GM10248 (cell line): Measurements from ENCODE around the gene SGF29.
"Not testable (repeated sequence)": the region's sequence is repeated elsewhere in the genome, so short reads cannot be mapped to it uniquely, and the experiment has no call there.

ENCODE experiments used
- CTCF ChIA-PET: fragments of 300-600 bp; sonication (Branson Sonifier 250); formaldehyde crosslinking; extraction: SDS; loops from one replicate; lab custom pipeline; 2021; ENCODE audit warnings: antibody characterized with exemption; lab: Yijun Ruan, JAX
- POLR2A ChIA-PET: fragments of 350-650 bp; sonication (Branson Sonifier 250); formaldehyde crosslinking; extraction: SDS; loops from one replicate; lab custom pipeline; 2020; ENCODE audit warnings: antibody characterized with exemption; lab: Yijun Ruan, JAX
- DNase-seq: peaks from one replicate; pipeline ENCODE4 v3.0.0; 2012; ENCODE audit errors: extremely low spot score
- TF ChIP-seq, protein P1 (sequence below): IDR thresholded peaks from 2 replicates; pipeline ENCODE4 v1.5.1; 2012; ENCODE audit warnings: mild to moderate bottlenecking, low read depth; ENCODE audit errors: extremely low read depth, missing control alignments, control extremely low read depth

Gene SGF29

DNA sequence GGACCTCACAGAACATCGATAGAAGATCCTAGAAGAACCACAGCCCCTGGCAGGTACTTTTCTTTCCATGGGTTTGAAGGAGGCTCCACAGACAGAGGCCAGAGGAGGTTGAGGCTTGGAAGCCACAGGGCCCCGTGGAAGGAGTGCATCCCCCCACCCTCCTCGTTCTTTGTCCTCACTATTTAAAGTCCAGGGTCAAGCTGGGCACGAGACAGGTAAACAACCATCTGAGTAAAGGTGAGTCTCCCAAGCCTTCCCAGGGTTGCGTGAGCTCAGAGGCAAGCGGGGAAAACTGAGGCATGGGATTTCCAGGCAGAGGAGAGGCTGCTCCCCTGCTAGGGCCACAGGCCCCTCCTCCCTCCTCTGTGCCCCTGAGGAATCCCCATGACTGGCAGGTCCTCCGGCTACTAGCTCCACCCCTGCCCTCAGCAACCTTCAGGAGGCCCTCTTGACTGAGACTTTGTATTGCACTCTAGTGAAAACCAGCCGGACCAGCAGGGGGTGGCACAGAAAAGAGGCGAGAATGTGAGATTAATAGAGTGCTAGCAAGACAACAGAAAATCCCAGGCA lies 44.1 kb downstream of the SGF29 start:
- CTCF ChIA-PET: no interaction called here
- TF ChIP-seq, protein P1, sequence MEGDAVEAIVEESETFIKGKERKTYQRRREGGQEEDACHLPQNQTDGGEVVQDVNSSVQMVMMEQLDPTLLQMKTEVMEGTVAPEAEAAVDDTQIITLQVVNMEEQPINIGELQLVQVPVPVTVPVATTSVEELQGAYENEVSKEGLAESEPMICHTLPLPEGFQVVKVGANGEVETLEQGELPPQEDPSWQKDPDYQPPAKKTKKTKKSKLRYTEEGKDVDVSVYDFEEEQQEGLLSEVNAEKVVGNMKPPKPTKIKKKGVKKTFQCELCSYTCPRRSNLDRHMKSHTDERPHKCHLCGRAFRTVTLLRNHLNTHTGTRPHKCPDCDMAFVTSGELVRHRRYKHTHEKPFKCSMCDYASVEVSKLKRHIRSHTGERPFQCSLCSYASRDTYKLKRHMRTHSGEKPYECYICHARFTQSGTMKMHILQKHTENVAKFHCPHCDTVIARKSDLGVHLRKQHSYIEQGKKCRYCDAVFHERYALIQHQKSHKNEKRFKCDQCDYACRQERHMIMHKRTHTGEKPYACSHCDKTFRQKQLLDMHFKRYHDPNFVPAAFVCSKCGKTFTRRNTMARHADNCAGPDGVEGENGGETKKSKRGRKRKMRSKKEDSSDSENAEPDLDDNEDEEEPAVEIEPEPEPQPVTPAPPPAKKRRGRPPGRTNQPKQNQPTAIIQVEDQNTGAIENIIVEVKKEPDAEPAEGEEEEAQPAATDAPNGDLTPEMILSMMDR: no peak
- no peak for DNase-seq
- POLR2A ChIA-PET: no interaction called here

DNA sequence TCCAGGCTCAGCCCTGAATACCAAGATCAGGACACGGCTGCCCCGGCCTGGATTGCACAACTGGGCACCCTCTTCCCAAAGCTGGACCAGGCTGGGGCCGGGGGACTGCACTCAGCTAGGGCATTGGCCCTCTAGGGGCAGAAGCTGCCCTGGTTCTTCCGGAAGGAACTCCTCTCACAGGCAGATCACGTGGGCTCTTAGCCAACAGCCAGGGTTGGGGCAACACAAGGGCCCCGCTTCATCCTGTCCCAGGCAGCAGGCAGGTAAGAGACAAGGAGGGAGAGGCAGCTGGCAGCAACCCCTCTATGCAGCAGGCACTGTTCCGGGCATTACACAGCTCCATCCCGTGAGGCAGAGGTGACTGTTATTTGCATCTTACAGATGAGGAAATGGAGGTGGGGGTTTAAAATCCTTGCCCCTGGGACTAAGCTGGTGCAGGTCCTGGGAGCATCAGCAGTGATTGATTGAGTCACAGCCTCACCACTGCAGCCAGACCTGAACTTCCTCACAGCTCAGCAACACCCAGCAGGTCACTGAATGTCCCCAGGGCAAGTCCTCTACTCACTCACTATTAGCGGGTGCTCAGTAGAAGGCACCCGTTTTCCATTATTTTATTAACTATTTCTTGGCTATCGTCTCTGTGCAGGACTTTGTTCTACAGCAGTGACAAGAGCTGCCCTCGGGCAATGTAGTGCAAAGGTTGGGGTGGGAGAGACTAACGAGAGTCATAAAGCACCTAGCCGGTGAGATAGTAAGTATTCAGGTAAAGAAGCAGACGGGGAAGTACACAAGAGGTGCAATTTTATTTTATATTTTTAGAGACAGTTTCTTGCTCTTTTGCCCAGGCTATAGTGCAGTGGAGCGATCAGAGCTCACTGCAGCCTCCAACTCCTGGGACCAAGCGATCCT lies 45.9 kb downstream of the SGF29 start:
- POLR2A ChIA-PET, CTCF ChIA-PET, DNase-seq: not testable (repeated sequence)

DNA sequence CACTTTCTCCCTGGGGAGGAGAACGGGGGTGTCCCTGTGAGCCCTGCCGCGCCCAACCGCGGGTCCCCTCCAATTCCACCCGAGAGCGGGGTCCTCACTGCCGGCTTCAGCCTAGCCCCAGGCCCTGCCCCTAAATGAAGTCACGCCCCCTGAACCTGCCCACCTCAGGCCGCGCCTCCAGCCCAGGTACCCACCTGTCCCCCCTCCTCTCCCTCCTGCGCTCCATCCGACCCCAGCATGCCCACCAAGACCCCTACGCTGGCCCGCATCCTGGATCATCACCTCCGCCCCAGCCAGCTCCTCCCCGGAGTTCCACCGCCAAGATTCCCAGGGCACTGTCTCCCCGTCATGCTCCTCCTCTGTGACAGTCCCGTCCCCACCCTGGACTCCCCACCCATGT lies 47.2 kb downstream of the SGF29 start:
- DNase-seq, CTCF ChIA-PET, POLR2A ChIA-PET: not testable (repeated sequence)

DNA sequence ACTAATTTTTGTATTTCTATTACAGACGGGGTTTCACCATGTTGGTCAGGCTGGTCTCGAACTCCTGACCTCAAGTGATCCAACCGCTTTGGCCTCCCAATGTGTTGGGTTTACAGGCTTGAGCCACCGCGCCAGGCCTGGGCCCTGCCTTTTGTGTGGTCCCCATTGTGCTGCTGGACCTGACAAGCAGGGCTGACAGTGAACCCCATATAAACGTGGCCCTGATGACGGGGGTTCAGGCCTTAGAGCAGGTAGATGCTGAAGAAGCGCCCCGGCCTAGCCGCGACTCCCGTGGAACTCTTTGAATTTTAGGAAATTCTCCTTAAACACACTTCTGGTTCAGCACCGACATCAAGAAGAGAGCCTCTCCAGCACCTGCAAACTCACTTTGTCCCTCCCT lies 47.9 kb downstream of the SGF29 start:
- DNase-seq, CTCF ChIA-PET, POLR2A ChIA-PET: not testable (repeated sequence)

DNA sequence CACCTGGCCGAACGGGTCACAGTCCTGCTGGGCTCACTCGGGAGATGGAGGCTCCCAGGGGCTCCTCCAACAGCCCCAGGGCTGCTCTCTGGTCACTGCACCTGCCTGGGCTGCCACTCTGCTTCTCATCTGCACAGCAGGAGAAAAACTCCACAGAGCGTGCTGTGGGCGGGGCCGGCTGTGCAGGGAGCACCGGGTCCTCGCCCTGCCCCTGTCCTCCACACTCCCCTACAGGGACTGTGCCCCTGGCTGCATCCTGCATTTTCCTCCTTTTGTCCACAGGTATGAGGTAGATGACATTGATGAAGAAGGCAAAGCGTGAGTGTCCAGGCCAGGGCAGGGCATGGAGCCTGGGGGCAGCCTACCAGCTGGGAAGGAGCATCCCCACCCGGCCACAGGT lies 48.3 kb downstream of the SGF29 start:
- CTCF ChIA-PET, DNase-seq: not testable (repeated sequence)

DNA sequence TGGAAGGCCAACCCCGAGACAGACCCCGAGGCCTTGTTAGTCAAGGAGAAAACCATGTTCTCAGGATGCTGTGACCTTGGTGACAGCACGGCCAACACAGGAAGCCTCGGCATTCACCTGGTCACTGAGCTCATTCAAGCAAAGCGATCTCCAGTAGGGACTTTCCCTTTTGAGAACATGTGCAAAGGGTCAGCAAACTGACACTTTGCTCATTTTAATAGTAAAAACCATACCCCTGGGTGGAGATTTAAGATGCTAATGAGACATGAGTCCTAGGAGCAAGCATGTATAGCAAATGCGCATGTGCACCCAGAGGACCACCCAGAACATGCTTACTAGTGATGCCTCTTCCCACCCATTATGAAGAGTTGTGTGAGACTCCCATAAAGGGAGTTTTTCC lies 48.8 kb downstream of the SGF29 start:
- POLR2A ChIA-PET: no interaction called here

More for the DNA sequence above, 48.3 kb downstream of the SGF29 start:
- POLR2A ChIA-PET: not testable (repeated sequence)

DNA sequence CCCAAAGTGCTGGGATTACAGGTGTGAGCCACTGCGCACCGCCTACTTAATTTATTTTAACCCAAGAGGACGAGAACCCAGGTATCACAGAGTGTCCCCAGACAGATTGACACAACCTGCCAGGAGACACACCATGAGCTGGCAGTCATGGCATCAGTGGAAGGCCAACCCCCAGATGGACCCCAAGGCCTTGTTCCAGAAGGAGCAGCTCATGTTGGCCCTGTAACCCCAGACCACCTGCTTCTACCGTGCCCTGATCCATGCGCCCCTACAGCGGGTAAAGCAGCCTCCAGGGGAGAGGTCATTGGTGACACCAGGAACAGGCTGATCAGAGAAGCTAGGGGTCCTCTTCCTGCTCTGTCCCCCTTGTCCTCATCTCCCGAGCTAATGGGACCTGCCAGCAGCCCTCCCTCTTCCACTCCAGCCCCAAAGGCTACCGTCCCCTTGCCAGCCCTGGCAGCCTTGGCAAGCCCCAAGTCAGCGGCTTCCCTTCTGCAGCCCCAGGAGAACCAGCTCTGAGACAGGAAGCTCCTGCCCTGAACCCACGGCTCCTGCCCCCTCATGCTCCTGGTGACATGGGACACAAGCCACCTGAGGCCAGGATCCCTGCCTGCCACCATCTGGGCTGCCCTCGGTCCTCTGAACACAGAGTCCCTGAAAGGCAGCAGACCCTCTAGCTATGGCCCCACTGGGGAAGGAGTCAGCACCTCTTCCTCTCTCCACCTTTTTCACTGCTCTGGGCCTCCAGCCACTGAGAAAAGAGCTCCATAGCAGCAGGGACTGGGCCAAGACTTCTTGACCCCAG lies 49.9 kb downstream of the SGF29 start:
- no peak for DNase-seq
- POLR2A ChIA-PET: interaction anchor here (0.5 kb wide), 1 partner anchor 259 kb away, joined by 5 read pairs; no protein-coding TSS in a partner anchor
- CTCF ChIA-PET: interaction anchor here (1.1 kb wide), 1 partner anchor 12 kb away, joined by 5 read pairs; no protein-coding TSS in a partner anchor
- TF ChIP-seq, protein P1: no peak

More for the DNA sequence above, 48.8 kb downstream of the SGF29 start:
- TF ChIP-seq, protein P1: no peak
- CTCF ChIA-PET: no interaction called here
- DNase-seq: no peak

DNA sequence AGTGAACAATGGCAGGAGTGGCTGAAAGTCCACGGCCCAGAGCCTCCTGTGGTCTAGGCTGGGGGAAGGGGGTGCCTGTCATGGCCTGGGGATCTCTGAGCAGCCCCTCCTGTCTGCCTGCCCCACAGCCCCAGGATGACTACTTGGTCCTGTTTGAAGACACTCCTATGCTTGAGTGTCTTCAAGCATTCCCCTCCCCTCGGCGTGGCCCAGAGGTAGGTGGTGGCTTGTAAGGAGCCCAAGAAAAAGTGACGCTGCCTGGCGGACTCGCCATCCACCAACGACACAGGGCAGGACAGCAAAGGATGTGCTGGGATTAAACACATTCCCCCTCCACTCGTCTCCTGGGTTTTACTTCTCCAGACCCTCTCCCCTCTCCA lies 50.5 kb downstream of the SGF29 start:
- no peak for DNase-seq
- CTCF ChIA-PET: interaction anchor here (1.1 kb wide), 1 partner anchor 12 kb away, joined by 5 read pairs; no protein-coding TSS in a partner anchor
- TF ChIP-seq, protein P1: no peak
- POLR2A ChIA-PET: interaction anchor here (0.5 kb wide), 1 partner anchor 259 kb away, joined by 5 read pairs; no protein-coding TSS in a partner anchor
